Measurements from ENCODE around the gene COG4.

Gene COG4

GRCh38 chr16:70526403-70526802 is 3.0 kb upstream of the COG4 start:
- DNase-seq: no peak

GRCh38 chr16:70524399-70524825 is 1.1 kb upstream of the COG4 start:
- DNase-seq: peak in 8 of 14 donors; percentile 1 to 31 (median 10)

- peak; percentile 14 to 90 (median 78) for DNase-seq
These were observed 517 bp upstream of the COG4 start, which contains the start of gene SF3B3 for GRCh38 chr16:70523743-70524398. SF3B3 (plus strand) TSS chr16:70523816; CDS start chr16:70526657, 2,841 bp downstream.

GRCh38 chr16:70522216-70523075 is 908 bp downstream of the COG4 start:
- no peak for DNase-seq

- DNase-seq: no peak
These were observed 2.6 kb downstream of the COG4 start for GRCh38 chr16:70520612-70521297.

- no peak for DNase-seq
These were observed 10.9 kb downstream of the COG4 start for GRCh38 chr16:70512456-70512855.

GRCh38 chr16:70511833-70512232 is 11.5 kb downstream of the COG4 start:
- no peak for DNase-seq

GRCh38 chr16:70510216-70510615 is 13.1 kb downstream of the COG4 start:
- DNase-seq: no peak

- DNase-seq: no peak
These were observed 14.6 kb downstream of the COG4 start for GRCh38 chr16:70508752-70509151.

GRCh38 chr16:70496513-70496912 is 26.8 kb downstream of the COG4 start:
- DNase-seq: no peak

GRCh38 chr16:70495425-70496182 is 27.8 kb downstream of the COG4 start:
- no peak for DNase-seq

GRCh38 chr16:70494777-70495176 is 28.6 kb downstream of the COG4 start:
- DNase-seq: no peak

GRCh38 chr16:70494202-70494770 is 29.1 kb downstream of the COG4 start:
- DNase-seq: no peak

- DNase-seq: no peak
These were observed 29.6 kb downstream of the COG4 start for GRCh38 chr16:70493802-70494201.

GRCh38 chr16:70490261-70490660 is 33.1 kb downstream of the COG4 start:
- DNase-seq: peak in 1 of 14 donors; percentile 71

GRCh38 chr16:70484867-70485266 is 38.5 kb downstream of the COG4 start:
- DNase-seq: no peak

GRCh38 chr16:70483426-70483825 is 39.9 kb downstream of the COG4 start:
- DNase-seq: no peak

- DNase-seq: no peak
These were observed 40.7 kb downstream of the COG4 start for GRCh38 chr16:70482624-70483023.

- DNase-seq: no peak
These were observed 41.3 kb downstream of the COG4 start for GRCh38 chr16:70481929-70482536.

- DNase-seq: no peak
These were observed 42.9 kb downstream of the COG4 start for GRCh38 chr16:70480127-70481105.

All from C1 segment of cervical spinal cord (tissue), 14 donors.